K562 treated with DMSO at 1 percent for 24 hours (cell line): Measurements from ENCODE around the gene MDC1. TPM values are rescaled to one million over a fixed set of nuclear protein-coding genes. Genes with fewer than 3 reads are reported as not detected.

ENCODE experiments used
- total RNA-seq: library from RNA; unstranded; fragments of 300-600 nt; gene quantifications from 2 replicates; pipeline ENCODE4 v1.2.3, GENCODE V29; 2022; ENCODE audit warnings: low read depth; ENCODE audit not compliant: insufficient read depth

MDC1 gene, protein sequence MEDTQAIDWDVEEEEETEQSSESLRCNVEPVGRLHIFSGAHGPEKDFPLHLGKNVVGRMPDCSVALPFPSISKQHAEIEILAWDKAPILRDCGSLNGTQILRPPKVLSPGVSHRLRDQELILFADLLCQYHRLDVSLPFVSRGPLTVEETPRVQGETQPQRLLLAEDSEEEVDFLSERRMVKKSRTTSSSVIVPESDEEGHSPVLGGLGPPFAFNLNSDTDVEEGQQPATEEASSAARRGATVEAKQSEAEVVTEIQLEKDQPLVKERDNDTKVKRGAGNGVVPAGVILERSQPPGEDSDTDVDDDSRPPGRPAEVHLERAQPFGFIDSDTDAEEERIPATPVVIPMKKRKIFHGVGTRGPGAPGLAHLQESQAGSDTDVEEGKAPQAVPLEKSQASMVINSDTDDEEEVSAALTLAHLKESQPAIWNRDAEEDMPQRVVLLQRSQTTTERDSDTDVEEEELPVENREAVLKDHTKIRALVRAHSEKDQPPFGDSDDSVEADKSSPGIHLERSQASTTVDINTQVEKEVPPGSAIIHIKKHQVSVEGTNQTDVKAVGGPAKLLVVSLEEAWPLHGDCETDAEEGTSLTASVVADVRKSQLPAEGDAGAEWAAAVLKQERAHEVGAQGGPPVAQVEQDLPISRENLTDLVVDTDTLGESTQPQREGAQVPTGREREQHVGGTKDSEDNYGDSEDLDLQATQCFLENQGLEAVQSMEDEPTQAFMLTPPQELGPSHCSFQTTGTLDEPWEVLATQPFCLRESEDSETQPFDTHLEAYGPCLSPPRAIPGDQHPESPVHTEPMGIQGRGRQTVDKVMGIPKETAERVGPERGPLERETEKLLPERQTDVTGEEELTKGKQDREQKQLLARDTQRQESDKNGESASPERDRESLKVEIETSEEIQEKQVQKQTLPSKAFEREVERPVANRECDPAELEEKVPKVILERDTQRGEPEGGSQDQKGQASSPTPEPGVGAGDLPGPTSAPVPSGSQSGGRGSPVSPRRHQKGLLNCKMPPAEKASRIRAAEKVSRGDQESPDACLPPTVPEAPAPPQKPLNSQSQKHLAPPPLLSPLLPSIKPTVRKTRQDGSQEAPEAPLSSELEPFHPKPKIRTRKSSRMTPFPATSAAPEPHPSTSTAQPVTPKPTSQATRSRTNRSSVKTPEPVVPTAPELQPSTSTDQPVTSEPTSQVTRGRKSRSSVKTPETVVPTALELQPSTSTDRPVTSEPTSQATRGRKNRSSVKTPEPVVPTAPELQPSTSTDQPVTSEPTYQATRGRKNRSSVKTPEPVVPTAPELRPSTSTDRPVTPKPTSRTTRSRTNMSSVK (N-terminal part only)
- total RNA-seq, result 64.8 and 67.6 TPM in 2 replicates

DNA sequence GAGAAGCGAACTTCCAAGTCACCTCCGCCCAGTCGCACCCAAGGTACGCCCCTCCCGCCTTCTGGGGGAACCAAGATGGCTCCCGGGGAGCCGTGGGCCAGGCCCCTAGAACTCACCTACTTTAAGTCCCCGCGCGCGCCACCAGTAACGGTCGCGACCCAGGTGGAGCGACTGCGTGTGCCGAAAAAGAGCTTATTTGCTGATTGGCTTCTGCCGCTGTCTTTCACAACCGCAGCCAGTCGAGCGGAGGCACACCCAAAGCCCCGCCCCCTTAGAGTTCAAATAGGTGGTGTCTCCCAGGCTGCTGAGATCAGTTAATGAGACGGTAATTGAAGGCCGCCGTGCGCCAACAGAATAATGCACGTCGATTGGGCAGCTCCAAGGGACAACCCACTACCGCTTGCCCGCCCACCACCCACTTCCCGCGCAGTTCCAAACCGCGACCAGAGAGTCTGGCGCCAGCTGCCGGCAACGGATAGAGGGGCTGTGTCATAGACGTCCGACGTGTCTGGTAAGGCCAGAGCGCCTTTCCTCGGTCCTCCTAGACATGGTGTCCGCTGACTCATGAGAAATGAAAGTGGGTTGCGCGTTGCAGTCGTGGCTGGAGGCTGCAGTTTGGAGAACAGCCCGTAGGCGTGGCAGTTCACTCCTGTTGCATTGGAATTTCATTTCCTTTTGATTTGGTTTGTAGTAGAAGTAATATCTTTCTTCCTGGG is at the start of gene MDC1:
Gene MDC1 (minus strand): TSS at position 153 of the 716 bp plus-strand sequence. CDS start 2,106 bp downstream, outside the sequence.

GRCh38 chr6:30744054-30744805 is 27.1 kb upstream of the MDC1 start, which contains the start of gene IER3:
IER3 (minus strand) TSS chr6:30744547; CDS start chr6:30744518, 29 bp downstream.

DNA sequence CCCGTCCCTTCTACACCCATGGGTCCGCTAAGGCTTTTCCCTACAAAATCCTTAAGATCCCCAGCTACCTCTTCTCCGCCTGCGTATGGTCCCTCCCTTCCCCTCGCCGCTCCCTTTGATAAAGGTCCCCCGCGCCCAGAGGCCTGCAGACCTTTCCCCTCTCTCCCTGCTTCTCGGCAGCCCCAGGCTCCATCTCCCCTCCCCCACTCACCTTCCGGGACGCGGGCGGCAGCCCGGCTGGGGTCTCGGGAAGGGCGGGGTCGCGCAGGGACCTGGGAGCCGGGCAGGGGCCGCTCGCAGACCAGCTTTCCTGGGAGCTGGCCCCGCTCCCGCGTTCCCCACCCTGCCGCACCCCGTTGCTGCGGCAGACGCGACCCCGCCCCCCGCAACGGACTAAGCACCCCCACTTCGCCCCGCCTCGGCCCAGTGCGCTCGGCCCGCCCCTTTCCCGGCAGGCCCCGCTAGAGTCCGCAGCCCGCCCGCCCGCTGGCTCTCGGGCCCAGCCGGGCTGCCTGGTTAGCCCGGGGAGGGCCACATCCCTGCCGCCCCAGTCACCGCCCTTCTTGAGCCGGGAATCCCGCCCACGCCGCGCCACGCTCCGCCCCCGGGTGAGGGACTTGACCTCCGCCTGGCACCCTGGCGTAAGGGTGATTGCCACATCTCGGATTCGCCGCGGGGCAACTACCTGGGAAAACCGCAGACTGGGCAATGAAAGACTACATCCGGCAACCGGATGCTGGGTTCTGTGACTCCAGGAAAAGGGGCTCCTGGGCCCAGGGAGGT is 25.4 kb upstream of the MDC1 start, which contains the start of gene FLOT1:
Gene FLOT1 (minus strand): TSS at position 372 of the 783 bp plus-strand sequence. CDS start 498 bp downstream, outside the sequence.

GRCh38 chr6:30719791-30720737 is 3.0 kb upstream of the MDC1 start, which contains the start of gene TUBB:
TUBB (plus strand) TSS chr6:30720352; CDS start chr6:30720507, 155 bp downstream.

GRCh38 chr6:30690403-30691207 is 26.5 kb downstream of the MDC1 start, which contains the start of gene NRM:
NRM (minus strand) TSS chr6:30690984; CDS start chr6:30690974, 10 bp downstream.

DNA sequence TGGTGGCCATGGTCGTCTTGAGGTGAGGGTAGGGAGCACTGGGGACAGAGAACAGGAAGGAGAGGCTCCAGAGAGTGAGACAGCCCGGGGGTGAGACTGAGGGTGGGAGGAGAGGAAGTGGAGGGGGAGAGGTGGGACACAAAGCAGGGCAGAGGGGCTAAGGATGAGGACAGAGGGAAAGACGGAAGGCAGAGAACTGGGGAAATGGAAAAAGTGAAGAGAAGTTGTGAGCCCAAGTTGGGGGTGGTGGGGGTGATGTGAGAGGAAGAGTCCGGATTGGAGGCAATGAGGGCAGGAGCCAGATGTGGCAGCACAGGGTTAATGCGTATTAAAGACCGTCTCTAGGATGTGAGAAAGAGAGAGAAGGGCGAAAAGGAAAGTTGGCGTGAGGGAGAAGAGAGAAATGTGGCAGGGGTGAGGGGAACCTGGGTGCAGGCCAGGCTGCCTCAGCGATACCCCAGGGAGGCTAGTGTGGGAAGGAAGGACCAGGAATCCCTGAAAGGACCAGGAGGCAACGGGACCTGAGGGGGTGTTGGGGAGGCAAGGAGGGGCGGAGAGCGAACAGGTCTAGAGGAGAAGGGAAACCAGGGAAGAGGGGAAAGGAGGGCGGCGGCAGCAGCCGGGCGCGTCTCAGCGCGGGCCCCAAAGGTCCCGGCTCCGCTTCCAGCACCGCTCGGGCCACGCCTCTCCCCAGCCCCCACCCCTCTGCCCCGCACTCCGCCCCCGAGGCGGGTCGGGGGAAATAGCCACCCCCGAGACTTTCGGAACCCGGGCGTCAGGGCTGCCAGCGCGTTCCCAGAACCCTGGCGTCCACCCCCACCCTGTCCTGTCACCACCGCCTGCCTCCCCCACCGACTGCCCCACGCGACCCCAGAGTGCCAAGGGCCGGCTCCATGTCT is 30.8 kb downstream of the MDC1 start, which contains the start of gene PPP1R18:
Gene PPP1R18 (minus strand): TSS at position 637 of the 899 bp plus-strand sequence. CDS start 627 bp downstream, at position 10.

DNA sequence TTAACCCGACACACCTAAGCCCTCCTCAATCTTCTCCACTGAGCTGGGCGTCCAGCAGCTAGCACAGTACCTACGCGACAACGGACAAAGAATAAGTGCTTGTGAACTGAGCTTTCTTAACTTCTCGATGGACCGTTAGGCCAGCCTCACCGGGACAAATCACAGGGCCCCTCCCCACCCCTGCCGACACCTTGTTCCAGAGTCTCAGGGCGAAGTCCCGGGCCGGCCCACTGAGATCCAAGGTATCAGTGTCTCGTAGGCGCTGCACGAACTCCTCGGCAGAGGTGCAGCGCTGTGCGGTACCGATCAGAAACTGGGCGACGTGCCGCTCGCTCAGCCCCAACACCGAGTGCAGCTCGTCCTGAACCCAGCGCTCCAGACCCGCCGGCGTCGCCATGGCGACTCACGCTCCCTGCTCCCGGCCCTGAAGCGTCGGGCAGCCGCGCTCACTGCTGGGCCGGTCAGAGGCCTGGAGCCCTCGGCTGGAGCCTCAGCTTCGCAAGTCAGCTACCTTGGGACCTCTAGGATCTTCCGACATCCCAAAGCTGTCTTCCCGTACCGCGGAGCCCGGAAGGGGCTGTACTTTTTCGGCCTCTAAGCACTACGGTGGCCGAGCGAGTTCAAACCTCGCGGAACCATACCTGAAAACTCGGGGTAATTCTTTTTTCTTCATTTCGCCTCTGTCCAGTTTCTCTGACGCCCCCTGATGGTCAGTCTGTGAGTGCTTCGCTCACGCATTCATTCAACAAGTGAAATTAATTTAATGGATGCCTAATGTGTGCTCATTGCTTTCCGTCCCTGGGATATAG is 44.4 kb downstream of the MDC1 start, which contains the start of gene DHX16:
Gene DHX16 (minus strand): TSS at position 562 of the 809 bp plus-strand sequence. CDS start 165 bp downstream, at position 397.

Other genes with a start within 250 kb of the MDC1 start
- 146 and 147 TPM in 2 replicates for gene HLA-E, start 227.8 kb downstream of the MDC1 start, total RNA-seq
- 76.2 and 79.9 TPM in 2 replicates for gene GNL1, start 160.8 kb downstream of the MDC1 start, total RNA-seq
- 14.6 and 16.6 TPM in 2 replicates for gene PRR3, start 160.0 kb downstream of the MDC1 start, total RNA-seq
- 119 and 123 TPM in 2 replicates for gene ABCF1, start 145.8 kb downstream of the MDC1 start, total RNA-seq
- 26.3 and 30.3 TPM in 2 replicates for gene PPP1R10, start 100.0 kb downstream of the MDC1 start, total RNA-seq
- 89.5 and 94.7 TPM in 2 replicates for gene MRPS18B, start 99.4 kb downstream of the MDC1 start, total RNA-seq
- 1.4 and 2.2 TPM in 2 replicates for gene ATAT1, start 90.4 kb downstream of the MDC1 start, total RNA-seq
- gene C6orf136, start 70.1 kb downstream of the MDC1 start, total RNA-seq, result 37.5 and 39.4 TPM in 2 replicates
- 65.7 and 68.2 TPM in 2 replicates for gene DHX16, start 44.3 kb downstream of the MDC1 start, total RNA-seq
- gene PPP1R18, start 30.6 kb downstream of the MDC1 start, total RNA-seq, result 145 and 155 TPM in 2 replicates
- gene NRM, start 26.3 kb downstream of the MDC1 start, total RNA-seq, result 30.7 and 32.7 TPM in 2 replicates
- 1,630 and 1,662 TPM in 2 replicates for gene TUBB, start 3.1 kb upstream of the MDC1 start, total RNA-seq
- 309 and 334 TPM in 2 replicates for gene FLOT1, start 25.4 kb upstream of the MDC1 start, total RNA-seq
- 187 and 201 TPM in 2 replicates for gene IER3, start 27.3 kb upstream of the MDC1 start, total RNA-seq
- gene DDR1, start 167.2 kb upstream of the MDC1 start, total RNA-seq, result 79.0 and 87.6 TPM in 2 replicates
- 43.0 and 44.3 TPM in 2 replicates for gene GTF2H4, start 190.9 kb upstream of the MDC1 start, total RNA-seq
- gene VARS2, start 197.0 kb upstream of the MDC1 start, total RNA-seq, result 59.2 and 63.7 TPM in 2 replicates
- gene SFTA2, start 214.9 kb upstream of the MDC1 start, total RNA-seq, result not detected in 2 replicates
- gene MUCL3, start 223.7 kb upstream of the MDC1 start, total RNA-seq, result 0.05 TPM in 1 of 2 replicates, not detected in the other